ENCODE data around the gene VPS33A.

The VPS33A gene

GRCh38 chr12:122250536-122250935, 15.8 kb downstream of the VPS33A start:
- DNase-seq (ENCODE audit: low spot score), result no peak

- DNase-seq (ENCODE audit: low spot score), result no peak
Observed at GRCh38 chr12:122250047-122250446, 16.2 kb downstream of the VPS33A start.

- DNase-seq (ENCODE audit: low spot score), result no peak
Observed at GRCh38 chr12:122245553-122245952, 20.7 kb downstream of the VPS33A start.

GRCh38 chr12:122244565-122245371, 21.5 kb downstream of the VPS33A start:
- no peak for DNase-seq (ENCODE audit: low spot score)

- DNase-seq (ENCODE audit: low spot score), result no peak
Observed at GRCh38 chr12:122243965-122244364, 22.3 kb downstream of the VPS33A start.

GRCh38 chr12:122238861-122239260, 27.4 kb downstream of the VPS33A start:
- DNase-seq (ENCODE audit: low spot score), result no peak

- no peak for DNase-seq (ENCODE audit: low spot score)
Observed at GRCh38 chr12:122235741-122236140, 30.6 kb downstream of the VPS33A start.

GRCh38 chr12:122232691-122233090, 33.6 kb downstream of the VPS33A start:
- DNase-seq (ENCODE audit: low spot score), result no peak

- no peak for DNase-seq (ENCODE audit: low spot score)
Observed at GRCh38 chr12:122230798-122231197, 35.5 kb downstream of the VPS33A start.

- no peak for DNase-seq (ENCODE audit: low spot score)
Observed at GRCh38 chr12:122228092-122228491, 38.2 kb downstream of the VPS33A start.

- no peak for DNase-seq (ENCODE audit: low spot score)
Observed at GRCh38 chr12:122227341-122227740, 39.0 kb downstream of the VPS33A start.

GRCh38 chr12:122226366-122227125, 39.7 kb downstream of the VPS33A start:
- peak; percentile 81 for DNase-seq (ENCODE audit: low spot score)

- DNase-seq (ENCODE audit: low spot score), result peak; percentile 91
Observed at GRCh38 chr12:122225683-122226365, 40.5 kb downstream of the VPS33A start, which contains the start of gene DIABLO. DIABLO (minus strand) TSS chr12:122226052; CDS start chr12:122226014, 38 bp downstream.

GRCh38 chr12:122216445-122216844, 49.8 kb downstream of the VPS33A start:
- DNase-seq (ENCODE audit: low spot score), result no peak

- DNase-seq (ENCODE audit: low spot score), result no peak
Observed at GRCh38 chr12:122215771-122216170, 50.5 kb downstream of the VPS33A start.

- DNase-seq (ENCODE audit: low spot score), result no peak
Observed at GRCh38 chr12:122208073-122208820, 58.0 kb downstream of the VPS33A start.

GRCh38 chr12:122207391-122207790, 58.9 kb downstream of the VPS33A start:
- DNase-seq (ENCODE audit: low spot score), result no peak

- DNase-seq (ENCODE audit: low spot score), result no peak
Observed at GRCh38 chr12:122206976-122207375, 59.3 kb downstream of the VPS33A start.

- DNase-seq (ENCODE audit: low spot score), result no peak
Observed at GRCh38 chr12:122206111-122206881, 60.0 kb downstream of the VPS33A start.

GRCh38 chr12:122205053-122205925, 61.0 kb downstream of the VPS33A start:
- DNase-seq (ENCODE audit: low spot score), result no peak

Data from HuH-7 (cell line).